GM10847 (cell line): ENCODE results near the gene ANKRD66.

Experiments used
- POLR2A ChIP-seq: IDR thresholded peaks from 2 replicates; pipeline ENCODE4 v1.6.1; 2011; ENCODE audit not compliant: insufficient read length; ENCODE audit errors: extremely low read depth

Gene ANKRD66

DNA sequence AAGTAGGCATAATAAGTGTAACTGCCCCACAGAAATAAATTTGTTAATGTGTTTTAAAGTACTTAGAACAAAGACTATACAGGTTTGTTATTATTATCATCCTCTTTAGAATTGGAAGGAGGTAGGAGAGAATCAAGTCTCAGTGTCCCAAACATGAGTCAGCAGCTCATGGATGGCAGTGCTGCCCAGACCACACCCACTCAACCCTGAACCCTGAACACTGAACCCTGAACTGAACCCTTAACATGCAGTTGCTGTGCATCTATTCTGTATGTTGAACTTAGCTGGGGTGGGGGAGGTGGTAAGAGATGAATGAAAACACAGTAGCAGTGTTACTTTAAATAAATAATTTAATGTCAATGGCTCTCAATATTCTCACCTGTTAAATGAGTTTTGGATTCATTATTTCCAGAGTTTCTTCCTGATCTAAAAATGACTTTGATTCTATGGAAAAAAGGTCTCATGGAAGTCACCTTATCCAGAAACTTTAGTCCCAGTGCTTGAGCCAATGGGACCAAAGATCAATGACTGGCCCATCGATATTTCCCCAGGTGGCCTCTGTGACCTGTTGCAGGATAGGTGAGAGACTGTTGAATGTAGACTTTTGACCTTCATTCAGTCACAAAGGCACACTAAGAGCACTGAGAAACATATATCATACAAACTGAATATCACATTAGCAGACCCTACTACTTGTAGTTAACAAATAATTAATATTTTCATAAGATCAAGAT lies 3.1 kb upstream of the ANKRD66 start:
- no peak for TF ChIP-seq POLR2A

DNA sequence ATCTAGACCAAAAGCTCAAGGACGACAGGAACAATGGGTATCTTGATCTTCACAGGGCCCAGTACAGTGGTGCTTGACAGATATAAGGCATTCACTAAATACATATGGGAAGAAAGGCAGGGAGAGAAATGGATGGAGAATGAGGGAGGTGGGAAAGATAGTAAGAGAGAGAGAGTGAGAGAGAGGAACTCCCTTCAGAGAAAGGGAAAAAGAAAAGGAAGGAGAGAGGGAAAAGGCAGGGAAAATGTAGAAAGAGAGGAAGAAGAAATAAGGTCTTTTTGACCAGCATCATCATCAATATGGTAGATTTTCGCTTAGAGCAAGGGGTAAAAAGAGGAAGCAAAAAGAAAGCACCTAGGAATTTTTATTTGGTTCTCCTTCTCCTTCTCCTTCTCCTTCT lies 760 bp upstream of the ANKRD66 start:
- no peak for TF ChIP-seq POLR2A

- no peak for TF ChIP-seq POLR2A
Observed at GRCh38 chr6:46748940-46749503, 2.3 kb downstream of the ANKRD66 start.

- TF ChIP-seq POLR2A, result no peak
Observed at GRCh38 chr6:46749731-46750130, 3.0 kb downstream of the ANKRD66 start.

GRCh38 chr6:46751658-46752057 lies 4.9 kb downstream of the ANKRD66 start:
- TF ChIP-seq POLR2A, result no peak

- no peak for TF ChIP-seq POLR2A
Observed at GRCh38 chr6:46755865-46756264, 9.1 kb downstream of the ANKRD66 start.

DNA sequence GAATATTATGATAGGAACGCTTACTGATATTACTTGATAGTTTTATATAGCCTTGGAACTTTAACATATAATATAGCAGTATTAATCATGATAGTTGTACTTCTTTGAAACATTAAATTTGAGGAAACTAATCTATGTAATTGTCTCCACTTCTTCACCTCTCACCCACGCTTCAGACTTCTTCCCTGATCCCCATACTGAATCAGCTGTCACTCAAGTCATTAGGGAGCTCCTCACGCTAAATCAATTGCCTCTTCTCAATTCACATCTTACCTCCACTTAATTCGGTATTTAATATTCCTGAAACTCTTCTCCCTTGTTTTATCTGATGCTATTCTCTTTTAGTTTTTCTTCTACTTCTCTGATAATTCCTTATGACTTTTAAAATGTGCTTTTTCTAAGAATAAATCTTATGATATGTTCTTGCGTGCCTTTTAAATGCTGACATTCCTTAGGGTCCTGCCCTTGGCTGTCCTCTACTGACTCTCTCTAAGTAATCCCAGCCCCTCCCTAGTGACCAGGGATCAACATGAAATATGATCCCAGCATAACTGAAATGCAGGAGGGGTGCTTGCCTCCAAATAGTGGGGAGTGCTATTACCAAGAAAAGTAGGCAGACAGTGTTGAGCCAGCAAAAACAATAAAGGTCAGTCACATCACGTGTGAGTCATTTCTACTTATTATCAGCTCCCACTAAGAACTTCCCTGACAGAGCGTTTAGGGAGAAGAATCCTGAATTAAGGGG lies 9.9 kb downstream of the ANKRD66 start:
- no peak for TF ChIP-seq POLR2A

GRCh38 chr6:46757214-46757596 lies 10.5 kb downstream of the ANKRD66 start:
- no peak for TF ChIP-seq POLR2A

DNA sequence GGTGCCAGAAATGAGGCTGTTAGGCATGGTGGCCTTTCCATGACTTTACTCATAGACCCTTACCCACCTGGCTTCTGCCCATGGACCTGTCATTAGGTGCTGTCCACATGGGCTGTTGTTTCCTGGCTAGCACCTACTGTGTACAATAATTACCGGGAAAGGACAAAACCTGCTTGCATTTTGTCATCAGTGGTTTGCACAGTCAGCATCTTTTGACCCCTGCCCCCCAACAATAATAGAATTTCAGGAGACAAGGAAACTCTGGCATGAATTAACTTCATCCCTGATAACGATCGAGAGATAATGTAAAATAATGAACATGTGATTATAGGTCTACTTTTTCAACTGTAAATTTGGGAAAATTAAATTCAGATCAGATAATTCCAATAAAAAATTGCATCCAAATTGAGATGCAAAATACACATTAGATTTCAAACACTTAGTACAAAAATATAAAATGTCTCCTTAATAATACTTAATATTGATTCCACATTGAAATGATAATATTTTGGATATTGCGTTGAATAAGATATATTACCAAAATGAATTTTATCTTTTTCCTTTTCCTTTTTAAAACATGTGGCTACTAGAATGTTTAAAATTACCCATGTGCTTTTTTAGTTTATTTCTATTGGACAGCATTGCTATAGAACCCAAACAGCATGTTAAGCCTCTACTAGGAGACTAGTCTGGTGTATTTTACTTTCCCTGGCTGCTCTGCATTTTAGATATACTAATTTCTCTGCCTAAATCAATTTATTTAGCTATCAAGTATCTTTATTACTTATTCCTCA lies 12.4 kb downstream of the ANKRD66 start:
- no peak for TF ChIP-seq POLR2A

DNA sequence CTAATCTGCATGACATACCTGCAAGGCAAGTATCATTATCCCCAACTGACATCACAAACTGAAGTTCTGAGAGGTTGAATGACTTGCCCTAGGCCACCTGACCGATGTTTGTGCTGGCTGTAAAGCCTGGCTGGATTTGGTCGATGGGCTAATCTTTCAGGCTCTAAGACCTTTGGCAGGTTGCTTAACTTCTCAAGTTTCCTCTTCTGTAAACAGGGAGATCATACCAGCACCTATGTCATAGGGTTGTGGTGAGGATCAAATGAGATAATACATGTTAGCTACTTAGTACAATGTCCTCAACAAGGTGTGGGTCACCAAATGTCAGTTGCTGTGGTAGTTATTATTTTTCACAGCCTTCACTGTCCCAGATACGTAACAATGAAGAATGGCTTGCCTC lies 14.2 kb downstream of the ANKRD66 start:
- no peak for TF ChIP-seq POLR2A

DNA sequence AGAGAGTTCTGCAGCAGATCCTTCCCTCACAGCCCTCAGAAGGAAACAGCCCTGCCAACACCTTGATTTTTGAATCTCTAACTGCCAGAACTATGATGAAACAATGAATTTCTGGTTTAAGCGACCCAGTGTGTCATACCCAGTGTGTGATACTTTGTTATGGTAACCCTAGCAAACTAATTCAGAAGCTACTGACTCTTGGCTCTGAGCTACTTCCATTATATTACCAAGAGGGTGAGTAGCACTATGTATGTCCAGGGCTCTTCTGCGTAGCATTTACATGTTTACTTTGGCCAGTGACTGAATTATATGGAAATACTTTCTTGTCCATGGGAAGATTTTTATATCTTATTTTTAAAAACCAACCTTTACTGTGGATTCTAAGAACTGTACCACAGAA lies 16.7 kb downstream of the ANKRD66 start:
- no peak for TF ChIP-seq POLR2A

DNA sequence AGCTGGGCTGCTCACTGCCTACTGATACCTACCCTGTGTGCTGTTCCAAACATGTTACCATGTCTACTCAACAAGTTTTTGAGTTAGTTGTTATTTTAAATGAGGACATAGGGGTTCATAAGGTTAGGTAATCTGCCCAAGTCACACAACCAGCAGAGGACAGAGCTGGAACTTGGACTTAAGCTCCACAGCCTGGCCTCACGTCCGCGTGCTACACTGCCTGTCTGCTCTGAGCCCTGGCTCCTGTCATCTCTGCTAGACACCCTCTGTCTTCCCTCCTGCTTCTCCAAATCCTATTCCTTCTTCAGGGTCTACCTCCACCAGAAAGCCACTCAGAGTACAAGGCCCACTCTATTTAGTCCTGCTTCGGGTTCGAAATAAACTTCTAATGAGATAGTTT lies 18.2 kb downstream of the ANKRD66 start:
- TF ChIP-seq POLR2A, result no peak

GRCh38 chr6:46772016-46772415 lies 25.3 kb downstream of the ANKRD66 start:
- TF ChIP-seq POLR2A, result no peak

GRCh38 chr6:46772762-46773161 lies 26.0 kb downstream of the ANKRD66 start:
- no peak for TF ChIP-seq POLR2A

DNA sequence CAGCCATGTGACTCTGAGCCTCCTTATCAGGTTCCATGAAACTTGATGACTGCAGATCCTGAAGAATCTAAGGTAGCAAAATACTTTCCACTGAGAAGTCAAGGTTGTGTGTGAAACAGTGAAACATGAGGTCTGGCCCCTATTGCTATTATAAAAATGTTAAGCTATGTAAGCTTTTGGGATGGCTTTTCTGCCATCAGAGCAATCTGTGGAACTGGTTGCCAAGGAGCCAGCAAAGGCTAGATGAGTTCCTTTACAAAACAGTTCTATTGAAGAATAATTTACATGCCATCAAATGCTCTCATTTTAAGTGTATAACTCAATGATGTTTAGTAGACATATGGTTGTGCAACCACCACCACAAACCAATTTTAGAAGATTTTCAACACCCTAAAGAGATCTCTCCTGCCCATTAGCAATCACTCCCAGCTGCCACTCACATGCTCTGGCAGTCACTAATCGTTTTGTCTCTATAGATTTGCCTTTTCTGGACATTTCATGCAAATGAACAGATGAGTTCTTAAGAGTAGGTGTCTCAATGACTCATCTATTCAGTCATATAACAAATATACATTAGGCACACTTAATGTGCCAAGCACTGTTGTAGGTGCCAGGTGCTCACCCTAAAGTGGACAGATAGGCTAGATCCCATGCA lies 26.6 kb downstream of the ANKRD66 start:
- no peak for TF ChIP-seq POLR2A
